Epithelial cell of esophagus (primary cell): ENCODE data around the gene ALPI.
"Not testable (repeated sequence)": the region's sequence is repeated elsewhere in the genome, so short reads cannot be mapped to it uniquely, and the experiment has no call there.

Experiments
- DNase-seq: peaks from one replicate; pipeline ENCODE4 v3.0.0; 2010; ENCODE audit warnings: low read depth
- H3K4me3 ChIP-seq: 2 replicates; pipeline ENCODE4 v1.5.1; 2011; ENCODE audit warnings: mild to moderate bottlenecking, low read length, control low read depth
- TF ChIP-seq, protein P1 (sequence below): IDR thresholded peaks from 2 replicates; pipeline ENCODE4 v1.5.1; 2011; ENCODE audit warnings: low read depth, mild to moderate bottlenecking, low read length, control low read depth, inconsistent platforms; ENCODE audit not compliant: insufficient read depth; ENCODE audit errors: missing control alignments

The ALPI gene

DNA sequence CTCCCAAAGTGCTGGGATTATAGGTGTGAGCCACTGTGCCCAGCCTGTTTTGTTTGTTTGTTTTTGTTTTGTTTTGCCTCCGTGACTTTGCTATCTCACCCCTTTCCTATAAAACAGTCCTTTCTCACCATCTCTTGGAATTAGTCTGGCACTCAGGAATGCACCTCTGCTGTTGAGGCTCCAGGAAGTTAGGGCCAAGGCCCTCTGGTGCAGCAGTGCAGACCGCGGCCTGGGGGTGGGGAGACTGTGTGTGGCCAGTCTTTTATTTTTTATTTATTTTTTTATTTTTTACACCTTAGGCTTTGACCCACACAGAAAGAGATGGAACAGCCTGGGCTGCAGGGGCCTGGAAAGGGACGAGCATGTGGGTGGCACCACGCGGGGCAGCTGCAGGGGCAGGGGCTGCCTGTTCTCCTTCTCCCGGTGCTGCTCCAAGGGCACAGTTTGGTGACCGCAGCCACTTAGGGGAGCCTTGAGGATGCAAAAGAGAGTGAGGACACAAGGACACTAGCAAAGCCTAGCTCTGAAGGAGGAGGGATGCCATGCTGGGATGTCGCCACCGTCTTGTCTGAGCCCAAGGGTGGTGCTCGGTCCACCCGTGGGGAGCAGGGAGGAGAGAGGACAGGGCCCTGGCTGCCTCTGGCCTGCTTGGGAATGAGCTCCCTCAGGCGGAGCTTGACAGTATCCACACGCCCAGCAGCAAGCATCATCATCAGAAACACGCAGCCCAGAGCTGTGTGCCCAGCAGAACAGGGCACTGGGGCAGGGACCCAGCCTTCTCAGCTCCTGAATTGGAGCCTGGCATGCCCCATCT lies 19.4 kb upstream of the ALPI start:
- TF ChIP-seq, protein P1, sequence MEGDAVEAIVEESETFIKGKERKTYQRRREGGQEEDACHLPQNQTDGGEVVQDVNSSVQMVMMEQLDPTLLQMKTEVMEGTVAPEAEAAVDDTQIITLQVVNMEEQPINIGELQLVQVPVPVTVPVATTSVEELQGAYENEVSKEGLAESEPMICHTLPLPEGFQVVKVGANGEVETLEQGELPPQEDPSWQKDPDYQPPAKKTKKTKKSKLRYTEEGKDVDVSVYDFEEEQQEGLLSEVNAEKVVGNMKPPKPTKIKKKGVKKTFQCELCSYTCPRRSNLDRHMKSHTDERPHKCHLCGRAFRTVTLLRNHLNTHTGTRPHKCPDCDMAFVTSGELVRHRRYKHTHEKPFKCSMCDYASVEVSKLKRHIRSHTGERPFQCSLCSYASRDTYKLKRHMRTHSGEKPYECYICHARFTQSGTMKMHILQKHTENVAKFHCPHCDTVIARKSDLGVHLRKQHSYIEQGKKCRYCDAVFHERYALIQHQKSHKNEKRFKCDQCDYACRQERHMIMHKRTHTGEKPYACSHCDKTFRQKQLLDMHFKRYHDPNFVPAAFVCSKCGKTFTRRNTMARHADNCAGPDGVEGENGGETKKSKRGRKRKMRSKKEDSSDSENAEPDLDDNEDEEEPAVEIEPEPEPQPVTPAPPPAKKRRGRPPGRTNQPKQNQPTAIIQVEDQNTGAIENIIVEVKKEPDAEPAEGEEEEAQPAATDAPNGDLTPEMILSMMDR = no peak
- no peak overlapping the region for H3K4me3 ChIP-seq
- DNase-seq = no peak

DNA sequence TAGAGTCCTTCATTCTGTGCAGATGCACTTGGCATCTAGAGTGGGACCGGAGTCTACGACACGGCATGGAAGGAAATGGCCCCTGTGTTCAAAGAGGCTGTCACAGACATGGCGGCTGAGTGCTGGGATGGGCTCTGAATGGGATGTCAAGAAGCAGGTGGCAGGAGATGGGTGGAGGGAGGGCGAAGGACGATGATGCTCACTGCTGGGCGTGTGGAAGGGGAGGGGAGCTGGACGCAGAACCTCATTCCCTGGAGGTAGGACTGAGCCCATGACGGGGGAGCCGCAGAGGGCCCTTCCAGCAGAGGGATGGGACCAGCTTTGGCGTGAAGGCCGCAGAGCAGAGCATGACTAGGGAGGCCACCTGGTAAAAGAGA lies 18.8 kb upstream of the ALPI start:
- TF ChIP-seq, protein P1 = no peak
- H3K4me3 ChIP-seq = no peak overlapping the region
- no peak for DNase-seq

DNA sequence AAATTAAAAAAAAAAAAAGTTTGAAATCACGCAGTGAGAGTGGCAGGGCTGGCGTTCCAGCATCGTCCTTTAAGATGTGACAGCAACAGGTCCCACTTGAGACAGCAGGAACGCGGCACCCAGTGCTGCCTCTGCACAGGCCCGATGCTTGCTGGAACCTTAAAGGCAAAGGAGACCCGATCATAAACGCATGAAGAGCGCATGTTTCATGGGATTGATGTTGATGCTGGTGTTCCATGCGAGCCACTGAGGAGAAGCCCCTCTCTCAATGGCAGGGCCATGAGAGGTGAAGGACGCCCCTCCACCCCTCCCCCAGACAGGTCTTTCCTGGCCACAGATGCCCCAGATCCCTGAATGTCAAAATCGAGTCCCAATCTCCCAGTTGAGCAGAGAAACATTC lies 17.9 kb upstream of the ALPI start:
- TF ChIP-seq, protein P1 = no peak
- no peak overlapping the region for H3K4me3 ChIP-seq
- DNase-seq = no peak

DNA sequence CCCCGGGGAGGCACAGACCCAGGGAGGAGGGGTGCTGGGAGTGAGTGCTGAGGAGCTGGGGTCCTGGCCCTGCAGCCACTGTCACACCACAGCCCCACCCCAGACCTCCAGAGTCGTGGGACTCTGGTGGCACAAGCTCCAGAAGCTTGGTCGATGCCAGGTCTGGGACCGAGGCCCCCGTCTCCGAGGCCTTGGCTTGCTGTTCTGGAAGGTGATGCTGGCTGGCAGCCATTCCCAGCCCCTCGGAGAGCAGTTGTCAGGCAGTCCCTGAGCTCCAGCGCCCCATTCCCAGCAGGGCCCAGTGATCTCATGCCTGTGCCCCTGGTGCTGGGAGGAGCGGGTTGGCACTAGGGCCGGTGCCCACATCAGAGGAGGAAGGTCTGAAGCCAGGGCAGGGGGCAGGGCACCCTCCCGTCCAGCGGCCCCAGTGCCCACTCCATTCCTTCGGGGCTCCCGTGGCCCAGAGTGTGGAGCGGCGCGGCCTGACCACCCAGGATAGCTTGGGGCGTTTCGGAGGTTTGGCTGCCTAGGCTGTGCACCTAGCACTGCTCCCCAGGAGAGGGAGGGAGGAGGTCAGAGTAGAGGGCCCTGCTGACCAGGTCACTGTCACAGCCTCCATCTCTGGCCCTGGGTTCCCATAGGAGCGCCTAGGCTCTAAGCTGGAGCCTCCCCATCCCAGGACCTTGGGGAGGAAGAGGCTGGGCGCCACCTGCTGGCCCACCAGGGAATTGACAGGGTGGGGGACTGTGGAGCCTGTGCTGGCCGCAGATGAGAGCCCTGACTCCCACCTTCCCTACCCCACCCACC lies 16.8 kb upstream of the ALPI start:
- TF ChIP-seq, protein P1 = peak; percentile 32
- peak; percentile 32 for DNase-seq
- H3K4me3 ChIP-seq = no peak overlapping the region

- no peak for DNase-seq
- TF ChIP-seq, protein P1 = peak; percentile 31
- H3K4me3 ChIP-seq = no peak overlapping the region
Measured at GRCh38 chr2:232439758-232440135, 16.2 kb upstream of the ALPI start.

- TF ChIP-seq, protein P1 = peak; percentile 83
- H3K4me3 ChIP-seq = not testable (repeated sequence)
- DNase-seq = peak; percentile 70
Measured at GRCh38 chr2:232440220-232441018, 15.5 kb upstream of the ALPI start.
